ENCODE data around the gene RAC3. TPM values are rescaled to one million over a fixed set of nuclear protein-coding genes. Genes with fewer than 3 reads are reported as not detected.

The RAC3 gene
- total RNA-seq, 1 donor from 2014 or later = 75.0 TPM

DNA sequence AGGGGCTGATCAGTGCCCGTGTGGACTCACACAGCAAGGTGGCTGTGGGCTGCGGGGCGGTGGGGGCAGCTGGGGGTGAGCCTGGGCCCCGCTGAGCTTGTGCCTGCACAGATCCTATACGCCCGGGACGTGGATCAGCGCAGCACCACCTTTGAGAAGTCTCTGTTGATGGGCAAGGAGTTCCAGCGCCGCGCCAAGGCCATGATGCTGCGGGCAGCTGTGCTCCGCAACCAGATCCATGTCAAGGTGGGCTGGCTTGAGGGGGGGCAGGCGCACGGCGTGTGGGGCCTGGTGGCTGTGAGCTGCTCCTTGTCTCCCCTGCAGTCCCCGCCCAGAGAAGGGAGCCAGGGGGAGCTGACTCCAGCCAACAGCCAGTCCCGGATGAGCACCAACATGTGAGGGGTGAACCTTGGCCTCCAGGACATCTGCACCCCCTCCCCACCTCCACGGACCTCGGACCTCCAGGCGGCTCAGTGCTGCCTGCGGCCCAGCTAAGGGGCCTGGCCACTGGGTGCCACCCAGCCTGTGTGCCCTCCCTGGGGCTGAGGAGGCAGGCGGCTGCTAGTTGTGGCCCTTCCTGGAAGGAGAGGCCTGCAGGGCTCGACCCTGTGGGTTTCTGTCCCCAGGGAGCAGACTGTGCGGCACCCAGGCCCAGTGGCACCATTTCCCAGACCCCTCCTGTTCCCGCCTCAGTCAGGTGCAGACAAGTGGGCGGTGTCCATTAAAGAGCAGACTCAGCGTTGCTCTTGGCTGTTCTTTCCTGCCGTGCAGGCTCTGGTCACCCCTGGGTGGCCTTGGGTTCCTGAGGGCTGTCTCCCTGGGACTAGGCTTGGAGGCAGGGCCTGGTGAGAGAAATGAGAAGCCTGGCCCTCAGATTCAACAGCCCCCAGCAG is 25.5 kb downstream of the RAC3 start:
- Mint-ChIP-seq H3K27me3 (ENCODE audit: low read depth) (no peaks in the 10 kb centered on the region), H3K36me3 (ENCODE audit: low read depth) (no peaks in the 10 kb centered on the region), H3K27ac (ENCODE audit: unreplicated experiment) (no peak overlapping the region), H3K9me3 (no peaks in the 10 kb centered on the region), H3K4me1 (no peaks in the 10 kb centered on the region), H3K4me3 (peak overlapping the region; percentile 47)
- no peak for DNase-seq (ENCODE audit: low read depth, low spot score)
- TF ChIP-seq, protein P1, sequence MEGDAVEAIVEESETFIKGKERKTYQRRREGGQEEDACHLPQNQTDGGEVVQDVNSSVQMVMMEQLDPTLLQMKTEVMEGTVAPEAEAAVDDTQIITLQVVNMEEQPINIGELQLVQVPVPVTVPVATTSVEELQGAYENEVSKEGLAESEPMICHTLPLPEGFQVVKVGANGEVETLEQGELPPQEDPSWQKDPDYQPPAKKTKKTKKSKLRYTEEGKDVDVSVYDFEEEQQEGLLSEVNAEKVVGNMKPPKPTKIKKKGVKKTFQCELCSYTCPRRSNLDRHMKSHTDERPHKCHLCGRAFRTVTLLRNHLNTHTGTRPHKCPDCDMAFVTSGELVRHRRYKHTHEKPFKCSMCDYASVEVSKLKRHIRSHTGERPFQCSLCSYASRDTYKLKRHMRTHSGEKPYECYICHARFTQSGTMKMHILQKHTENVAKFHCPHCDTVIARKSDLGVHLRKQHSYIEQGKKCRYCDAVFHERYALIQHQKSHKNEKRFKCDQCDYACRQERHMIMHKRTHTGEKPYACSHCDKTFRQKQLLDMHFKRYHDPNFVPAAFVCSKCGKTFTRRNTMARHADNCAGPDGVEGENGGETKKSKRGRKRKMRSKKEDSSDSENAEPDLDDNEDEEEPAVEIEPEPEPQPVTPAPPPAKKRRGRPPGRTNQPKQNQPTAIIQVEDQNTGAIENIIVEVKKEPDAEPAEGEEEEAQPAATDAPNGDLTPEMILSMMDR (conservative IDR thresholded peaks at IDR 0.05) = no peak

DNA sequence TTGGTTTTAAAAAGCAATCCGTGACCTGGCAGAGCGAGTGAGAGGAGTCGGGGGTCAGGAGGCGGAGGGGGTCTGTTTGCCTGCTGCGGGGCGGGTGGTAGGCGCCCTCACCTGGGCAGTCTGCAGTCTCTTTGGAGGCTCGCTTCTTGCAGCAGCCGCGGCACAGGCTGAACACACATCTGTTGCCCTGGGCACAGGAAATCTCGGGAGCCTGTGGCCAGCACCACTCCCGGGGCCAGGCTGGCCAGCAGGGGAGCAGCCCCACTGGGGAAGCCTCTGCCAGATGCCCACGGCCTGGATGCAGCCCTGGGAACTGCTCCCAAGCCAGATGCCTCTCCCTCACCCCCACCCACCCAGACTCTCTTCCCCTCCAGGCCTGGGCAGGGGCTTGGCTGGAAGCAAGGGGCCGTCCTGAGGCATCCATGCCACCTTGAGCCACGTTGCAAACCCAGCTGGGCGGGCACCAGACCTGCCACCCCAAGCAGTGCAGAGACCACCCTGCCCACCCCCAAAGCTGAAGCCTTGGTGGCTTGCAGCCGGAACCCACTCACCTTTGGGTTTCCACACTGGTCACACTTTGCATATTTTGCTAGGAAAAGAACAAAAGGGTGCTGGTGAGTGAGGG is 26.9 kb downstream of the RAC3 start:
- Mint-ChIP-seq H3K9me3 (no peaks in the 10 kb centered on the region), H3K36me3 (ENCODE audit: low read depth) (no peaks in the 10 kb centered on the region), H3K27ac (ENCODE audit: unreplicated experiment) (no peak overlapping the region), H3K27me3 (ENCODE audit: low read depth) (no peaks in the 10 kb centered on the region), H3K4me3 (peak overlapping the region; percentile 70), H3K4me1 (no peaks in the 10 kb centered on the region)
- TF ChIP-seq, protein P1 (conservative IDR thresholded peaks at IDR 0.05) = no peak
- no peak for DNase-seq (ENCODE audit: low read depth, low spot score)

DNA sequence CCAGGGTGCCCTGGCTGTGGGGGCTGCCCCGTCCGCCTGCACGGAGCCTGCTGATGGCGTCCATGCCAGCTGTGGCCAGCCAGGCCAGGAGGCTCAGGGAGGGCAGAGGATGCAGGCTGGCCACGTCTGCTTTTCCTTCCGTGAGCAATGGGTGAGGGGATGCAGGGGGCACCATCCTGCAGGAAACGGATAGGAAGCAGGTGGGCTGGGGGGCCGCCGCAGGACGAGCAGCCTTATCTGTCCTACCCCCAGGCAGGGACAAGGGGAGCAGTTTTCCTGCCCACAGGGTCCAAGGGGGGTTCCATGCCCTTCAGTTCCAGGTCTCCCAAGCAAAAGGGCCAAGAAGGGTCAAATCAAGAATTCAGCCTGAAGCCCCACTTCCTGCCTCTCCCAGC is 27.4 kb downstream of the RAC3 start:
- Mint-ChIP-seq H3K4me3 (no peak overlapping the region), H3K27me3 (ENCODE audit: low read depth) (no peaks in the 10 kb centered on the region), H3K4me1 (no peaks in the 10 kb centered on the region), H3K36me3 (ENCODE audit: low read depth) (no peaks in the 10 kb centered on the region), H3K27ac (ENCODE audit: unreplicated experiment) (no peak overlapping the region), H3K9me3 (no peaks in the 10 kb centered on the region)
- TF ChIP-seq, protein P1 (conservative IDR thresholded peaks at IDR 0.05) = no peak
- no peak for DNase-seq (ENCODE audit: low read depth, low spot score)

DNA sequence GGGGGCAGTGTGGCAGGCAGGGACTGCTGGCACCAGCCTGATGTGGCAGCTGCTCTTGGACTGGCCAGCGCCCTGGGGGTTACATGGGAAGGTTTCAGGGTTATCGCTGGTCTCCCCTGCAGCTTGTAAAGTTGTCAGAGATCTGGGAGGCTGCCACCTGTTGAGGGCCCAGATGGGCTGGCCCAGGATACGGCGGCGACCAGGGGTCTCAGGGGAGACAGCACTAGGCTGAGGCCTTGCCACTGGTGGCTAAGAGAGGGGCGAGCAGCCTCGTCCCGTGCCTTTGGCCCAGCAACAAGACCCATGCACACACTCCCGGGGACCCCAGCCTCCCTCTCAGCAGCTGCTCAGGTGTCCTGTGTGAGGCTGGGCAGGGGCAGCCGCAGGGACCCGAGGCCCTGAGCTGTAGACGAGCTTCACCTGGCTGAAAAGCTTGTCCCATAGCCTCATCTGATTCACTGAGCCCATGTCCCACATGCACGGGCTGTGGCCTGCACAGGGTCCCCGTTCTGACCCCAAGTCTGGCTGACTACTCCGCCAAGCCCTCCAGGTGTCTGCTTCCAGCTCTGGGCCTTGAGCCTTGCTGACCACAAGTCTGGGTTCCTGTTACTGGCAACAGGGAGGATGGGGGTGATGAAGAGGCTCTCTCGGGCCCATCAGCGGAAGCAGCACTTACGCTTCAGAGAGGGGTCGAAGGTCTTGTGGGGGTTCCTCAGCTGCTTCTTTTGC is 28.0 kb downstream of the RAC3 start:
- DNase-seq (ENCODE audit: low read depth, low spot score) = no peak
- no peaks in the 10 kb centered on the region for H3K27me3 Mint-ChIP-seq (ENCODE audit: low read depth)
- TF ChIP-seq, protein P1 (conservative IDR thresholded peaks at IDR 0.05) = no peak
- H3K4me3 Mint-ChIP-seq = peak overlapping the region; percentile 44
- H3K36me3 Mint-ChIP-seq (ENCODE audit: low read depth) = no peaks in the 10 kb centered on the region
- H3K27ac Mint-ChIP-seq (ENCODE audit: unreplicated experiment) = no peak overlapping the region
- no peaks in the 10 kb centered on the region for H3K4me1 Mint-ChIP-seq
- no peaks in the 10 kb centered on the region for H3K9me3 Mint-ChIP-seq

DNA sequence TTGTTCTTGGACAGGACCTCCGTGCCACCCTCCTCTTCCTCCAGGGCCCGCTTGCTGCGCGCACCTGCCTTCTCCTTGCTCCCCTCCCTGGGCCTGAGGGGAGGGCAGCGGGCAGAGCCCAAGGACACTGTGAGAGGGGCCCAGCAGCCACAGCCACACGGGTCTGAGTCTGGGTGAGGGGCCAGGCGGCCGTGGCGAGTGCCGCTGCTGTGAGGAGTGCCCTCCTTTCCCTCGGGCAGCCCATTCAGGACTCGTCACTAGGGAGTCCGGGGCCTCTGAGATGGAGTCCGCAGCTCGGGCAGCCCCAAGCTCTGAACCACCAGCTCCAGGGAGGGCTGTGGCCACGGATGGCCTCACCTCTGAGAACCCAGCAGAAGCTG is 28.5 kb downstream of the RAC3 start:
- Mint-ChIP-seq H3K4me3 (peak overlapping the region; percentile 77), H3K27ac (ENCODE audit: unreplicated experiment) (no peak overlapping the region), H3K9me3 (no peaks in the 10 kb centered on the region), H3K4me1 (no peaks in the 10 kb centered on the region), H3K36me3 (ENCODE audit: low read depth) (no peaks in the 10 kb centered on the region), H3K27me3 (ENCODE audit: low read depth) (no peaks in the 10 kb centered on the region)
- DNase-seq (ENCODE audit: low read depth, low spot score) = no peak
- TF ChIP-seq, protein P1 (conservative IDR thresholded peaks at IDR 0.05) = no peak
